HEK293 (cell line): ENCODE results near the gene CDC14A.

ENCODE experiments used
- CTCF ChIP-seq: fragments of 450-650 bp; formaldehyde crosslinking; IDR thresholded peaks from 2 replicates; pipeline ENCODE4 v1.5.1; 2016; ENCODE audit warnings: missing biosample characterization, missing genetic modification characterization
- MEIS1 ChIP-seq: sonication (generic); formaldehyde crosslinking; IDR thresholded peaks from 2 replicates; pipeline ENCODE4 v1.8.1; 2022; ENCODE audit warnings: missing genetic modification reagents, mild to moderate bottlenecking, borderline replicate concordance
- SP3 ChIP-seq: fragments of 450-650 bp; formaldehyde crosslinking; IDR thresholded peaks from 2 replicates; pipeline ENCODE4 v1.5.1; 2016; ENCODE audit warnings: missing biosample characterization, missing genetic modification characterization
- YY1 ChIP-seq: fragments of 450-650 bp; formaldehyde crosslinking; IDR thresholded peaks from 2 replicates; pipeline ENCODE4 v1.5.1; 2018; ENCODE audit warnings: missing biosample characterization, missing genetic modification characterization
- ZFP3 ChIP-seq: fragments of 450-650 bp; formaldehyde crosslinking; IDR thresholded peaks from 2 replicates; pipeline ENCODE4 v1.5.1; 2016; ENCODE audit warnings: low read depth, missing biosample characterization, missing genetic modification characterization
- ZNF544 ChIP-seq: fragments of 450-650 bp; formaldehyde crosslinking; IDR thresholded peaks from 2 replicates; pipeline ENCODE4 v1.5.0; 2017; ENCODE audit warnings: missing biosample characterization, missing genetic modification characterization
- ZNF670 ChIP-seq: fragments of 450-650 bp; formaldehyde crosslinking; IDR thresholded peaks from 2 replicates; pipeline ENCODE4 v1.5.1; 2016; ENCODE audit warnings: missing biosample characterization, missing genetic modification characterization, low read depth
- ZNF747 ChIP-seq: fragments of 450-650 bp; formaldehyde crosslinking; IDR thresholded peaks from 2 replicates; pipeline ENCODE4 v1.5.1; 2016; ENCODE audit warnings: missing biosample characterization, missing genetic modification characterization
- TF ChIP-seq, protein P1 (sequence below): fragments of 450-650 bp; formaldehyde crosslinking; IDR thresholded peaks from 2 replicates; pipeline ENCODE4 v1.5.1; 2017; ENCODE audit warnings: missing biosample characterization, missing genetic modification characterization

DNA sequence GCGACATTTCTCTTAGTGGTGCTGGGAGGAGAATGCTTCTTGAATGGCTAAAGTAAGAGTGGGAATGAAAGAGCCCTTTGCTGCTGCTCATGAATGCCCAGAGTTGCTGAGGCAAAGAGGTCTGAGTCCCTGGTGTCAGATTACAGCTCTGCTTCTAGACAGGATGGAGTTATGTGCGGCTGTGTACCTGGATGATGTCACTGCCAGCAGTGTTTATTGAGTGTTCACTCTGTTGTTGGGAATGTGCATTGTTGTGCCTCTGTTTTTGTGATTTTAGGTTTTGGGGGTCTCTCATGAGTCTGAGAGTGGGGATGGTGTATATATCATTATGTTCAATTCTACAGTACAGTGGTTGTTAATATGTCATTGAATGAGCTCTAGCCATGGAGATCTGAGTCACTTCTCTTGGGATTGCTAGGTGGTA is 2.7 kb downstream of the CDC14A start:
- TF ChIP-seq CTCF (tag by site-specific recombination) (no peak), ZNF670 (no peak), ZFP3 (tag by site-specific recombination) (no peak), ZNF747 (tag by site-specific recombination) (no peak), MEIS1 (CRISPR knock-in tag) (no peak), YY1 (tag by site-specific recombination) (no peak), ZNF544 (tag by site-specific recombination) (no peak), SP3 (tag by site-specific recombination) (no peak)
- TF ChIP-seq, protein P1, sequence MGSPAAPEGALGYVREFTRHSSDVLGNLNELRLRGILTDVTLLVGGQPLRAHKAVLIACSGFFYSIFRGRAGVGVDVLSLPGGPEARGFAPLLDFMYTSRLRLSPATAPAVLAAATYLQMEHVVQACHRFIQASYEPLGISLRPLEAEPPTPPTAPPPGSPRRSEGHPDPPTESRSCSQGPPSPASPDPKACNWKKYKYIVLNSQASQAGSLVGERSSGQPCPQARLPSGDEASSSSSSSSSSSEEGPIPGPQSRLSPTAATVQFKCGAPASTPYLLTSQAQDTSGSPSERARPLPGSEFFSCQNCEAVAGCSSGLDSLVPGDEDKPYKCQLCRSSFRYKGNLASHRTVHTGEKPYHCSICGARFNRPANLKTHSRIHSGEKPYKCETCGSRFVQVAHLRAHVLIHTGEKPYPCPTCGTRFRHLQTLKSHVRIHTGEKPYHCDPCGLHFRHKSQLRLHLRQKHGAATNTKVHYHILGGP (tag by site-specific recombination), result no peak
